Endothelial cell of umbilical vein (primary cell): Measurements from ENCODE around the gene PLEKHG4B.

Experiments used
- CTCF ChIP-seq, 2 donors: IDR thresholded peaks; 1 replicate in 1 of 2; 2 replicates in 1 of 2; pipeline ENCODE4 v1.5.1; 2011; ENCODE audit warnings: low read length in 2 of 2, mild to moderate bottlenecking in 2 of 2, moderate library complexity in 2 of 2, control low read depth in 1 of 2, inconsistent platforms in 1 of 2, low read depth in 1 of 2; ENCODE audit not compliant: insufficient read depth in 1 of 2; ENCODE audit errors: extremely low read depth in 1 of 2
- EZH2 ChIP-seq: IDR thresholded peaks from 2 replicates; pipeline ENCODE4 v1.6.1; 2012; ENCODE audit warnings: borderline replicate concordance, low read depth, mild to moderate bottlenecking, moderate library complexity, low read length, inconsistent platforms; ENCODE audit not compliant: severe bottlenecking
- FOS ChIP-seq: IDR thresholded peaks from 2 replicates; pipeline ENCODE4 v1.6.1; 2011; ENCODE audit warnings: mild to moderate bottlenecking, low read length, moderate library complexity, borderline replicate concordance; ENCODE audit not compliant: insufficient read depth
- JUN ChIP-seq: IDR thresholded peaks from 2 replicates; pipeline ENCODE4 v1.6.1; 2011; ENCODE audit warnings: borderline replicate concordance, low read depth; ENCODE audit not compliant: insufficient read length, insufficient read depth
- MAX ChIP-seq: IDR thresholded peaks from 2 replicates; pipeline ENCODE4 v1.6.1; 2011; ENCODE audit not compliant: insufficient read depth, insufficient read length
- MYC ChIP-seq: IDR thresholded peaks from one replicate; pipeline ENCODE4 v1.6.1; 2011; ENCODE audit warnings: mild to moderate bottlenecking, low read depth, low read length
- POLR2A ChIP-seq: IDR thresholded peaks from 2 replicates; pipeline ENCODE4 v1.6.1; 2012; ENCODE audit warnings: low read depth, mild to moderate bottlenecking, control low read depth, low read length
- POLR2AphosphoS5 ChIP-seq: IDR thresholded peaks from 2 replicates; pipeline ENCODE4 v1.6.1; 2012; ENCODE audit warnings: low read depth, mild to moderate bottlenecking, control low read depth, low read length, moderate library complexity; ENCODE audit not compliant: insufficient read depth

GRCh38 chr5:82097-82496 lies 9.9 kb upstream of the PLEKHG4B start:
- TF ChIP-seq CTCF (IDR thresholded peaks at IDR 0.05; ENCODE audit: extremely low read depth in 1 of 2, insufficient read depth in 1 of 2, low read depth in 1 of 2, low read length in 2 of 2) (no peak), EZH2 (no peak), POLR2A (no peak), JUN (no peak), MYC (no peak), MAX (no peak), POLR2AphosphoS5 (no peak), FOS (no peak)
